Measurements from ENCODE around the gene ZNF507. TPM values are rescaled to one million over a fixed set of nuclear protein-coding genes. Genes with fewer than 3 reads are reported as not detected.
"Not testable (repeated sequence)": the region's sequence is repeated elsewhere in the genome, so short reads cannot be mapped to it uniquely, and the experiment has no call there.

ZNF507 gene
- total RNA-seq, 4 donors from 2014 or later = 12.2 to 29.6 (median 16.1) TPM

GRCh38 chr19:32422435-32422834 is 77.0 kb downstream of the ZNF507 start:
- DNase-seq (ENCODE audit: low spot score) (no peak), ATAC-seq (ENCODE audit: low FRiP score) (no peak)
- no peak for TF ChIP-seq CTCF (IDR thresholded peaks at IDR 0.05)

- not testable (repeated sequence) for ATAC-seq (ENCODE audit: low FRiP score); DNase-seq (ENCODE audit: low spot score)
Observed at GRCh38 chr19:32423944-32424343, 78.5 kb downstream of the ZNF507 start.

GRCh38 chr19:32427536-32427935 is 82.1 kb downstream of the ZNF507 start:
- TF ChIP-seq CTCF (IDR thresholded peaks at IDR 0.05) = no peak
- no peak for ATAC-seq (ENCODE audit: low FRiP score)
- DNase-seq (ENCODE audit: low spot score) = no peak

GRCh38 chr19:32436692-32437091 is 91.3 kb downstream of the ZNF507 start:
- no peak for TF ChIP-seq CTCF (IDR thresholded peaks at IDR 0.05)
- DNase-seq (ENCODE audit: low spot score) = no peak

GRCh38 chr19:32437096-32437495 is 91.7 kb downstream of the ZNF507 start:
- TF ChIP-seq CTCF (IDR thresholded peaks at IDR 0.05) = no peak
- DNase-seq (ENCODE audit: low spot score) = no peak
- no peak for ATAC-seq (ENCODE audit: low FRiP score)

More at GRCh38 chr19:32436692-32437091, 91.3 kb downstream of the ZNF507 start:
- no peak for ATAC-seq (ENCODE audit: low FRiP score)

Other genes starting within 250 kb of the ZNF507 start
- 10 to 100 TPM; 20.8 to 43.8 (median 34.7) TPM for gene DPY19L3, start 60.2 kb downstream of the ZNF507 start, total RNA-seq
- 100 to 1,000 TPM in 1 of 4 donors, 10 to 100 TPM in 3; 75.2 to 118 (median 97.3) TPM for gene PDCD5, start 235.6 kb downstream of the ZNF507 start, total RNA-seq

Data from omental fat pad (tissue), 4 donors.